Measurements from ENCODE around the gene PGBD5.

PGBD5 gene

GRCh38 chr1:230375147-230375546 is 51.0 kb downstream of the PGBD5 start:
- DNase-seq (ENCODE audit: low read depth) = no peak

- DNase-seq (ENCODE audit: low read depth) = no peak
Observed at GRCh38 chr1:230371923-230372703, 54.0 kb downstream of the PGBD5 start.

- DNase-seq (ENCODE audit: low read depth) = no peak
Observed at GRCh38 chr1:230370109-230370508, 56.0 kb downstream of the PGBD5 start.

GRCh38 chr1:230368871-230369270 is 57.3 kb downstream of the PGBD5 start:
- no peak for DNase-seq (ENCODE audit: low read depth)

GRCh38 chr1:230368363-230368762 is 57.8 kb downstream of the PGBD5 start:
- no peak for DNase-seq (ENCODE audit: low read depth)

GRCh38 chr1:230366504-230366915 is 59.6 kb downstream of the PGBD5 start:
- DNase-seq (ENCODE audit: low read depth) = no peak

- no peak for DNase-seq (ENCODE audit: low read depth)
Observed at GRCh38 chr1:230365723-230366307, 60.3 kb downstream of the PGBD5 start.

- DNase-seq (ENCODE audit: low read depth) = no peak
Observed at GRCh38 chr1:230362949-230363348, 63.2 kb downstream of the PGBD5 start.

GRCh38 chr1:230361941-230362340 is 64.2 kb downstream of the PGBD5 start:
- DNase-seq (ENCODE audit: low read depth) = no peak

- DNase-seq (ENCODE audit: low read depth) = no peak
Observed at GRCh38 chr1:230359992-230360668, 66.0 kb downstream of the PGBD5 start.

- DNase-seq (ENCODE audit: low read depth) = no peak
Observed at GRCh38 chr1:230356869-230357794, 69.0 kb downstream of the PGBD5 start.

- no peak for DNase-seq (ENCODE audit: low read depth)
Observed at GRCh38 chr1:230356190-230356589, 69.9 kb downstream of the PGBD5 start.

GRCh38 chr1:230355594-230355993 is 70.5 kb downstream of the PGBD5 start:
- no peak for DNase-seq (ENCODE audit: low read depth)

GRCh38 chr1:230355128-230355527 is 71.0 kb downstream of the PGBD5 start:
- no peak for DNase-seq (ENCODE audit: low read depth)

GRCh38 chr1:230354005-230354404 is 72.1 kb downstream of the PGBD5 start:
- no peak for DNase-seq (ENCODE audit: low read depth)

GRCh38 chr1:230352537-230352936 is 73.6 kb downstream of the PGBD5 start:
- DNase-seq (ENCODE audit: low read depth) = no peak

GRCh38 chr1:230351983-230352382 is 74.1 kb downstream of the PGBD5 start:
- DNase-seq (ENCODE audit: low read depth) = no peak

- no peak for DNase-seq (ENCODE audit: low read depth)
Observed at GRCh38 chr1:230351514-230351913, 74.6 kb downstream of the PGBD5 start.

- DNase-seq (ENCODE audit: low read depth) = no peak
Observed at GRCh38 chr1:230350208-230350921, 75.8 kb downstream of the PGBD5 start.

- no peak for DNase-seq (ENCODE audit: low read depth)
Observed at GRCh38 chr1:230349020-230349393, 77.1 kb downstream of the PGBD5 start.

GRCh38 chr1:230348386-230349019 is 77.6 kb downstream of the PGBD5 start:
- no peak for DNase-seq (ENCODE audit: low read depth)

Data from stimulated activated CD8-positive, alpha-beta memory T cell treated with anti-CD3 and anti-CD28 coated beads, Interleukin-7, amount 100 ng/mL, for 24 hours (primary cell).